Natural killer cell (primary cell): ENCODE data around the gene CTXN2. TPM values are rescaled to one million over a fixed set of nuclear protein-coding genes. Genes with fewer than 3 reads are reported as not detected.

ENCODE experiments used
- ATAC-seq, 3 donors: fragments of 150-1000 bp in 2 of 3; fragments of 200-7000 bp in 1 of 3; cut with Tn5 transposase; 1 replicate in 1 of 3; 2 replicates in 2 of 3; pipeline ENCODE4 v1.10.0; 2021; ENCODE audit warnings: mild to moderate bottlenecking in 2 of 3, moderate library complexity in 2 of 3
- DNase-seq, 2 donors: peaks; one replicate each; pipeline versions ENCODE4 v3.0.0 to v3.0.0-alpha.2; 2013 to 2021; ENCODE audit warnings: mixed read lengths in 1 of 2
- H3K27ac ChIP-seq: one replicate; pipeline ENCODE4 v1.5.1; 2013; ENCODE audit warnings: mild to moderate bottlenecking, low read length
- H3K27me3 ChIP-seq: one replicate; pipeline ENCODE4 v1.6.1; 2013; ENCODE audit warnings: low read length; ENCODE audit not compliant: control insufficient read depth, insufficient read depth
- H3K36me3 ChIP-seq: one replicate; pipeline ENCODE4 v1.6.1; 2013; ENCODE audit warnings: low read length; ENCODE audit not compliant: control insufficient read depth, insufficient read depth
- H3K4me1 ChIP-seq: one replicate; pipeline ENCODE4 v1.6.1; 2013; ENCODE audit warnings: low read length; ENCODE audit not compliant: control insufficient read depth, insufficient read depth
- H3K4me3 ChIP-seq: one replicate; pipeline ENCODE4 v1.5.1; 2013; ENCODE audit warnings: low read length
- H3K9me3 ChIP-seq: one replicate; pipeline ENCODE4 v1.6.1; 2013; ENCODE audit warnings: low read length; ENCODE audit not compliant: control insufficient read depth, insufficient read depth
- H3K27ac Mint-ChIP-seq, 2 donors: one replicate each; pipeline ENCODE4 v1.8.0; 2022; ENCODE audit warnings: mild to moderate bottlenecking in 2 of 2, mixed read lengths in 2 of 2, moderate library complexity in 1 of 2
- H3K27me3 Mint-ChIP-seq, 2 donors: one replicate each; pipeline ENCODE4 v1.8.0; 2022; ENCODE audit warnings: low read depth in 2 of 2, mixed read lengths in 2 of 2
- H3K36me3 Mint-ChIP-seq: one replicate; pipeline ENCODE4 v1.8.0; 2022; ENCODE audit warnings: mixed read lengths
- H3K4me1 Mint-ChIP-seq, 2 donors: one replicate each; pipeline ENCODE4 v1.8.0; 2022; ENCODE audit warnings: mixed read lengths in 2 of 2
- H3K4me3 Mint-ChIP-seq: one replicate; pipeline ENCODE4 v1.8.0; 2022; ENCODE audit warnings: mild to moderate bottlenecking, moderate library complexity, mixed read lengths
- H3K9me3 Mint-ChIP-seq, 2 donors: one replicate each; pipeline ENCODE4 v1.8.0; 2022; ENCODE audit warnings: mixed read lengths in 2 of 2
- WGBS: methylation state at CpG from one replicate; pipeline ENCODE4 v1.1.7; 2013; ENCODE audit warnings: missing lambda C conversion rate; ENCODE audit not compliant: insufficient coverage; 5-methylcytosine and 5-hydroxymethylcytosine counted together
- intact Hi-C: fragments of 100-400 bp; cut with micrococcal nuclease; formaldehyde crosslinking; loops from one replicate; pipeline ENCODE4 v1.14.2; 2022
- total RNA-seq, 4 donors: library from RNA; stranded (reverse); fragments of 120-200 nt in 1 of 4; gene quantifications; one replicate each; pipeline versions ENCODE4 v1.2.3 to v1.2.4, GENCODE V29; 2013 to 2022
- TF ChIP-seq, protein P1 (sequence below): fragments of 200-600 bp; IDR thresholded peaks from one replicate; pipeline ENCODE4 v1.8.0; 2022; ENCODE audit warnings: antibody characterized with exemption

The CTXN2 gene
- total RNA-seq, 3 donors from 2014 or later (not counting 1 experiment from before 2014, with no cell fraction given) = not detected

- WGBS = 92% methylated on average over 3 of the region's 4 CpGs
- Mint-ChIP-seq H3K9me3 (no peaks in the 10 kb centered on the region), H3K36me3 (no peaks in the 10 kb centered on the region), H3K27ac (no peak overlapping the region), H3K4me3 (no peak overlapping the region), H3K4me1 (no peaks in the 10 kb centered on the region), H3K27me3 (peaks cover 0 to 7% of the 10 kb centered on the region in 2 donors)
- DNase-seq = no peak
- H3K4me1 ChIP-seq = no peaks in the 10 kb centered on the region
- intact Hi-C loops = no loop called here
- no peaks in the 10 kb centered on the region for H3K36me3 ChIP-seq
- no peaks in the 10 kb centered on the region for H3K9me3 ChIP-seq
- H3K27ac ChIP-seq = no peak overlapping the region
- H3K27me3 ChIP-seq = no peaks in the 10 kb centered on the region
- no peak overlapping the region for H3K4me3 ChIP-seq
- TF ChIP-seq, protein P1, sequence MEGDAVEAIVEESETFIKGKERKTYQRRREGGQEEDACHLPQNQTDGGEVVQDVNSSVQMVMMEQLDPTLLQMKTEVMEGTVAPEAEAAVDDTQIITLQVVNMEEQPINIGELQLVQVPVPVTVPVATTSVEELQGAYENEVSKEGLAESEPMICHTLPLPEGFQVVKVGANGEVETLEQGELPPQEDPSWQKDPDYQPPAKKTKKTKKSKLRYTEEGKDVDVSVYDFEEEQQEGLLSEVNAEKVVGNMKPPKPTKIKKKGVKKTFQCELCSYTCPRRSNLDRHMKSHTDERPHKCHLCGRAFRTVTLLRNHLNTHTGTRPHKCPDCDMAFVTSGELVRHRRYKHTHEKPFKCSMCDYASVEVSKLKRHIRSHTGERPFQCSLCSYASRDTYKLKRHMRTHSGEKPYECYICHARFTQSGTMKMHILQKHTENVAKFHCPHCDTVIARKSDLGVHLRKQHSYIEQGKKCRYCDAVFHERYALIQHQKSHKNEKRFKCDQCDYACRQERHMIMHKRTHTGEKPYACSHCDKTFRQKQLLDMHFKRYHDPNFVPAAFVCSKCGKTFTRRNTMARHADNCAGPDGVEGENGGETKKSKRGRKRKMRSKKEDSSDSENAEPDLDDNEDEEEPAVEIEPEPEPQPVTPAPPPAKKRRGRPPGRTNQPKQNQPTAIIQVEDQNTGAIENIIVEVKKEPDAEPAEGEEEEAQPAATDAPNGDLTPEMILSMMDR = no peak
- no peak for ATAC-seq
These were observed 47.9 kb downstream of the CTXN2 start for GRCh38 chr15:48239334-48239733.

DNA sequence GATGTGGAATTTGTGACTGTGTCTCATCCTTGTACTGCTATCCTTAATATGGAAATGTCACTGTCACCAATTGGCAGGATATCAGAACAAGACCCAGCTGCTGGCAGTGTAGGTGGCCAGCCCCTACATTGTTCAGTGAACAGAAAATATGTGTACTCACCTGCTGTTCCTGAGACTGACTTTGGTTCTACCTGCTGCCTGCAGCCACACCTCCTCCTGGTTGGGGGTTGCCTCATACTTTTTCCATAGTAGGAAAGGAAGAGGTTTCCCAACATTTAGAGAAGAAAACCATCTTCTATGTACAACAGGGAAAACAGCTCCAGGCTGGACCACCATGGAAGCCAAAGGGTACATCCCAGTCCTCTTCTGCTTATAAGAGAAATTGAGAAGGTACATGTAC lies 50.5 kb downstream of the CTXN2 start:
- Histone ChIP-seq H3K27me3 (no peaks in the 10 kb centered on the region), H3K27ac (no peak overlapping the region), H3K4me3 (no peak overlapping the region), H3K9me3 (no peaks in the 10 kb centered on the region), H3K36me3 (no peaks in the 10 kb centered on the region), H3K4me1 (no peaks in the 10 kb centered on the region)
- no peaks in the 10 kb centered on the region for H3K9me3 Mint-ChIP-seq
- no peak overlapping the region for H3K27ac Mint-ChIP-seq
- no peak overlapping the region for H3K4me3 Mint-ChIP-seq
- no peaks in the 10 kb centered on the region for H3K4me1 Mint-ChIP-seq
- DNase-seq (no peak), ATAC-seq (no peak)
- peaks cover 0 to 6% of the 10 kb centered on the region in 2 donors for H3K27me3 Mint-ChIP-seq
- TF ChIP-seq, protein P1 = no peak
- intact Hi-C loops = no loop called here
- no peaks in the 10 kb centered on the region for H3K36me3 Mint-ChIP-seq

DNA sequence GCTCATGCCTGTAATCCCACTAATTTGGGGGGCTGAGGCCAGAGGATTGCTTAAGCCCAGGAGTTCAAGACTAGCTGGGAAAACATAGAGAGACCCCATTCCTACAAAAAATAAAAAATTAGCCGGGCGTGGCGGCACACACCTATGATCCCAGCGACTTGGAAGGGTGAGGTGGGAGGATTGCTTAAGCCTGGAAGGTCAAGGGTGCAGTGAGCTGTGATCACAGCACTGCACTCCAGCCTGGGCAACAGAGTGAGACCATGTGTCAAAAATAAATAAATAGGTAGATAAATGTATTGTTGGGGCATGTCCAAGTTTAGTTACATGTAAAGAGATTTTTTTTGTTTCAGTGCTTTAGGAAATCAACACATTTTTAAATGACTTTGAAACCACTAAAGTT lies 51.1 kb downstream of the CTXN2 start:
- H3K27ac Mint-ChIP-seq = no peak overlapping the region
- intact Hi-C loops = no loop called here
- Histone ChIP-seq H3K36me3 (no peaks in the 10 kb centered on the region), H3K4me1 (no peaks in the 10 kb centered on the region), H3K27ac (no peak overlapping the region), H3K4me3 (no peak overlapping the region), H3K27me3 (no peaks in the 10 kb centered on the region), H3K9me3 (no peaks in the 10 kb centered on the region)
- H3K4me3 Mint-ChIP-seq = no peak overlapping the region
- H3K4me1 Mint-ChIP-seq = no peaks in the 10 kb centered on the region
- TF ChIP-seq, protein P1 = no peak
- ATAC-seq = no peak
- DNase-seq = no peak
- no peaks in the 10 kb centered on the region for H3K36me3 Mint-ChIP-seq
- no peaks in the 10 kb centered on the region for H3K9me3 Mint-ChIP-seq
- peaks cover under 1 to 5% of the 10 kb centered on the region in 2 donors for H3K27me3 Mint-ChIP-seq
- 95% methylated on average over 4 of the region's 4 CpGs for WGBS

DNA sequence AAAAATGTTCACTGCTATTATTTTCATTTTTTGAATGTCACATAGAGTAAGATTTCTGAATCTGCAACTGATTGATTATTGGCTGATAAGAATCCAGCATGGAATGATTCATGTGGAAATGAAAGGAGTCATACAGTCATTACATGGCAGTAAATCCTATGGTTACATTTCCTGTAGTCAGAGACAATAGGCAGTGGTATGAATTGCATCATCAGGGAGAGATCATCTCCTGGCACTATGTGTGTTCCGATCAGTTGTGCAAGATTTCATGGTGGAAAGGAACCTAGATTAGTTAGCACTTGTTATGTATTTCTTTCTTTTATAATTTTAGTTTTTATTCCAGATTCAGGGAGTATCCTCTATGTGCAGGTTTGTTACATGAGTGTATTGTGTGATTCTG lies 53.5 kb downstream of the CTXN2 start:
- intact Hi-C loops = no loop called here
- Mint-ChIP-seq H3K27ac (no peak overlapping the region), H3K4me3 (no peak overlapping the region), H3K27me3 (peaks cover 3 to 5% of the 10 kb centered on the region in 2 donors), H3K36me3 (no peaks in the 10 kb centered on the region), H3K4me1 (no peaks in the 10 kb centered on the region), H3K9me3 (no peaks in the 10 kb centered on the region)
- Histone ChIP-seq H3K27ac (no peak overlapping the region), H3K4me1 (no peaks in the 10 kb centered on the region), H3K4me3 (no peak overlapping the region), H3K9me3 (no peaks in the 10 kb centered on the region), H3K27me3 (no peaks in the 10 kb centered on the region), H3K36me3 (no peaks in the 10 kb centered on the region)
- ATAC-seq = no peak
- TF ChIP-seq, protein P1 = no peak
- no peak for DNase-seq
- WGBS = no CpG with 5 or more reads among the region's 1 CpG
